H1 (cell line): ENCODE results near the gene CAPNS1. TPM values are rescaled to one million over a fixed set of nuclear protein-coding genes. Genes with fewer than 3 reads are reported as not detected.
"Not testable (repeated sequence)": the region's sequence is repeated elsewhere in the genome, so short reads cannot be mapped to it uniquely, and the experiment has no call there.

Source experiments
- CTCF ChIA-PET: fragments of 300-600 bp; sonication (Branson Sonifier 250); formaldehyde crosslinking; loops from one replicate; lab custom pipeline; 2021; ENCODE audit not compliant: partially characterized antibody; lab: Charles Lee
- POLR2A ChIA-PET: fragments of 300-600 bp; sonication (Branson Sonifier 250); formaldehyde crosslinking; loops from one replicate; lab custom pipeline; 2021; ENCODE audit warnings: inconsistent platforms; ENCODE audit not compliant: partially characterized antibody; lab: Charles Lee
- DNase-seq, 2 experiments: peaks; one replicate each; pipeline versions ENCODE4 v3.0.0 to v3.0.0-alpha.2; 2010 to 2022; ENCODE audit warnings: low spot score in 2 of 2, low read depth in 1 of 2, mixed read lengths in 1 of 2
- FAIRE-seq: peaks from 2 replicates; lab custom pipeline; 2011; peaks lifted over from hg19 to GRCh38; lab: Jason Lieb, UNC
- H2AFZ ChIP-seq: 2 replicates; pipeline ENCODE4 v1.8.1; 2012; ENCODE audit warnings: low read length, inconsistent platforms
- H2AK5ac ChIP-seq: 2 replicates; pipeline ENCODE4 v1.6.1; 2013; ENCODE audit warnings: low read depth, low read length
- H2BK120ac ChIP-seq: replicated peaks from 2 replicates; pipeline ENCODE3; 2013; ENCODE audit warnings: low read depth, low read length, inconsistent platforms
- H2BK12ac ChIP-seq: 2 replicates; pipeline ENCODE4 v1.6.1; 2013; ENCODE audit warnings: low read depth, low read length
- H2BK15ac ChIP-seq: 2 replicates; pipeline ENCODE4 v1.6.1; 2013; ENCODE audit warnings: low read length
- H2BK20ac ChIP-seq: 2 replicates; pipeline ENCODE4 v1.6.1; 2013; ENCODE audit warnings: low read length
- H2BK5ac ChIP-seq: 2 replicates; pipeline ENCODE4 v1.6.1; 2013; ENCODE audit warnings: low read depth, low read length
- H3K14ac ChIP-seq: 2 replicates; pipeline ENCODE4 v1.6.1; 2013; ENCODE audit warnings: inconsistent platforms; ENCODE audit not compliant: insufficient read length
- H3K18ac ChIP-seq: 2 replicates; pipeline ENCODE4 v1.6.1; 2013; ENCODE audit warnings: low read length; ENCODE audit errors: extremely low read depth
- H3K23ac ChIP-seq: 2 replicates; pipeline ENCODE4 v1.6.1; 2013; ENCODE audit warnings: inconsistent platforms; ENCODE audit not compliant: insufficient read length
- H3K23me2 ChIP-seq: 2 replicates; pipeline ENCODE4 v1.6.1; 2013; ENCODE audit warnings: low read depth, low read length
- H3K27ac ChIP-seq: 2 replicates; pipeline ENCODE4 v1.6.1; 2011; ENCODE audit warnings: low read depth, low read length, inconsistent platforms
- H3K27me3 ChIP-seq, 4 experiments: replicated peaks in 1 of 4; 1 replicate in 1 of 4; 2 replicates in 3 of 4; pipeline versions ENCODE4 v1.6.1 to v1.8.1; 2011 to 2013; ENCODE audit warnings: low read length in 3 of 4, mild to moderate bottlenecking in 3 of 4, inconsistent platforms in 2 of 4, mixed read lengths in 2 of 4, moderate library complexity in 1 of 4; ENCODE audit not compliant: control insufficient read depth in 3 of 4, insufficient read depth in 3 of 4; ENCODE audit errors: extremely low read depth in 1 of 4
- H3K36me3 ChIP-seq, 4 experiments: 2 replicates each; pipeline versions ENCODE4 v1.6.1 to v1.8.1; 2011 to 2013; ENCODE audit warnings: mild to moderate bottlenecking in 4 of 4, low read length in 3 of 4, moderate library complexity in 2 of 4, control low read depth in 1 of 4, inconsistent platforms in 1 of 4; ENCODE audit not compliant: insufficient read depth in 4 of 4, control insufficient read depth in 2 of 4
- H3K4ac ChIP-seq: replicated peaks from 2 replicates; pipeline ENCODE3; 2013; ENCODE audit warnings: low read length, low read depth, mixed read lengths, inconsistent platforms; ENCODE audit not compliant: insufficient read length
- H3K4me1 ChIP-seq, 4 experiments: replicated peaks in 1 of 4; 1 replicate in 1 of 4; 2 replicates in 3 of 4; pipeline versions ENCODE4 v1.6.1 to v1.8.1; 2011 to 2013; ENCODE audit warnings: low read length in 3 of 4, inconsistent platforms in 2 of 4, mixed read lengths in 1 of 4; ENCODE audit not compliant: insufficient read depth in 4 of 4, control insufficient read depth in 3 of 4
- H3K4me2 ChIP-seq, 2 experiments: 2 replicates each; pipeline versions ENCODE4 v1.6.1 to v1.8.1; 2011 to 2013; ENCODE audit warnings: low read depth in 2 of 2, low read length in 2 of 2, control low read depth in 1 of 2, inconsistent platforms in 1 of 2, mild to moderate bottlenecking in 1 of 2; ENCODE audit not compliant: insufficient read depth in 1 of 2
- H3K4me3 ChIP-seq, 4 experiments: fragments of 200-600, 300-600 bp in 1 of 4; sonication (generic), shearing (Covaris generic), sonication (Bioruptor Twin) in 1 of 4; 2 replicates each; pipeline versions ENCODE4 v1.5.1 to v1.8.1; 2011 to 2016; ENCODE audit warnings: low read length in 4 of 4, low read depth in 3 of 4, control low read depth in 2 of 4, inconsistent platforms in 2 of 4, mild to moderate bottlenecking in 2 of 4, mixed read lengths in 1 of 4, moderate library complexity in 1 of 4; ENCODE audit not compliant: insufficient read depth in 2 of 4; ENCODE audit errors: extremely low read depth in 1 of 4
- H3K56ac ChIP-seq: replicated peaks from 2 replicates; pipeline ENCODE3; 2013; ENCODE audit warnings: low read depth, mild to moderate bottlenecking, mixed read lengths, low read length, inconsistent platforms; ENCODE audit not compliant: insufficient read length
- H3K79me1 ChIP-seq: 2 replicates; pipeline ENCODE4 v1.6.1; 2013; ENCODE audit warnings: low read depth, low read length, control low read depth
- H3K79me2 ChIP-seq, 2 experiments: 2 replicates each; pipeline versions ENCODE4 v1.6.1 to v1.8.1; 2012 to 2013; ENCODE audit warnings: low read length in 2 of 2, mild to moderate bottlenecking in 2 of 2, inconsistent platforms in 1 of 2; ENCODE audit not compliant: insufficient read depth in 2 of 2, control insufficient read depth in 1 of 2
- H3K9ac ChIP-seq, 4 experiments: replicated peaks in 1 of 4; 1 replicate in 1 of 4; 2 replicates in 3 of 4; pipeline versions ENCODE4 v1.6.1 to v1.8.1; 2011 to 2013; ENCODE audit warnings: low read depth in 3 of 4, low read length in 3 of 4, control low read depth in 2 of 4, mild to moderate bottlenecking in 2 of 4, moderate library complexity in 2 of 4, inconsistent platforms in 1 of 4; ENCODE audit errors: extremely low read depth in 1 of 4
- H3K9me3 ChIP-seq, 2 experiments: 2 replicates each; pipeline versions ENCODE4 v1.6.1 to v1.8.1; 2012 to 2013; ENCODE audit warnings: mild to moderate bottlenecking in 2 of 2, moderate library complexity in 2 of 2, control low read depth in 1 of 2, inconsistent platforms in 1 of 2, low read depth in 1 of 2, low read length in 1 of 2, mixed read lengths in 1 of 2; ENCODE audit not compliant: insufficient read depth in 2 of 2
- H4K20me1 ChIP-seq, 2 experiments: replicated peaks in 1 of 2; 2 replicates each; pipeline versions ENCODE3 to v1.8.1; 2011 to 2013; ENCODE audit warnings: inconsistent platforms in 2 of 2, low read length in 2 of 2, mild to moderate bottlenecking in 1 of 2; ENCODE audit not compliant: insufficient read depth in 2 of 2, control insufficient read depth in 1 of 2
- H4K5ac ChIP-seq: 2 replicates; pipeline ENCODE4 v1.6.1; 2013; ENCODE audit warnings: low read length, low read depth, mixed read lengths, inconsistent platforms; ENCODE audit not compliant: insufficient read length
- H4K8ac ChIP-seq: 2 replicates; pipeline ENCODE4 v1.8.0; 2013; ENCODE audit warnings: mild to moderate bottlenecking, moderate library complexity, low read length, inconsistent platforms; ENCODE audit not compliant: insufficient read depth; ENCODE audit errors: extremely low read depth
- H4K91ac ChIP-seq: replicated peaks from 2 replicates; pipeline ENCODE3; 2013; ENCODE audit warnings: low read length, mixed read lengths, inconsistent platforms; ENCODE audit not compliant: insufficient read length
- WGBS, 2 experiments: shearing (Covaris generic) in 1 of 2; methylation state at CpG; one replicate each; pipeline versions ENCODE4 v1.1.6 to v1.1.7; 2013 to 2015; ENCODE audit warnings: low lambda C conversion rate in 2 of 2, mixed read lengths in 2 of 2, inconsistent platforms in 1 of 2, low coverage in 1 of 2, missing lambda C conversion rate in 1 of 2; ENCODE audit not compliant: insufficient replicate concordance in 2 of 2, insufficient coverage in 1 of 2, insufficient read length in 1 of 2; ENCODE audit errors: extremely low coverage in 1 of 2, missing lambda C conversion rate in 1 of 2; 5-methylcytosine and 5-hydroxymethylcytosine counted together
- polyA plus RNA-seq, 7 experiments: library from polyadenylated mRNA; depleted of rRNA in 3 of 7; stranded (reverse) in 5 of 7; unstranded in 2 of 7; fragments of >200 nt in 5 of 7; fragments of 200-250 nt in 2 of 7; gene quantifications; 1 replicate in 5 of 7; 2 replicates in 1 of 7; 4 replicates in 1 of 7; pipeline versions ENCODE4 v1.2.1 to v1.2.3, GENCODE V29; 2011 to 2013; ENCODE audit warnings: missing spikeins in 2 of 7, mixed read lengths in 2 of 7
- total RNA-seq: library from RNA; stranded (reverse); fragmentation: NEBNext Ultra II Directional; extraction: Animal tissue kit (Norgen Biotek cat#: 25700); gene quantifications from 2 replicates; pipeline ENCODE4 v1.2.1, GENCODE V29; 2021

The CAPNS1 gene
- total and polyA plus RNA-seq, 2 of the 8 experiments (the other 6 are each of a cell fraction or from before 2014, with no cell fraction given) = 382 to 438 TPM

GRCh38 chr19:36131221-36131620, 8.6 kb upstream of the CAPNS1 start:
- not testable (repeated sequence) for H3K36me3 ChIP-seq, H3K9ac ChIP-seq, FAIRE-seq, H2AFZ ChIP-seq, H3K56ac ChIP-seq, H2BK15ac ChIP-seq, H3K18ac ChIP-seq, H3K4me1 ChIP-seq, H2BK5ac ChIP-seq, H3K23ac ChIP-seq, H3K4me2 ChIP-seq, H2BK12ac ChIP-seq, H3K9me3 ChIP-seq, H3K23me2 ChIP-seq, H3K79me1 ChIP-seq, H3K27me3 ChIP-seq, H4K5ac ChIP-seq, H4K91ac ChIP-seq, H3K4me3 ChIP-seq, H3K4ac ChIP-seq, H3K27ac ChIP-seq, H4K8ac ChIP-seq, H3K14ac ChIP-seq, H2BK120ac ChIP-seq, DNase-seq, H2AK5ac ChIP-seq, H3K79me2 ChIP-seq, H2BK20ac ChIP-seq, H4K20me1 ChIP-seq
- CTCF ChIA-PET = interaction anchor here (1.0 to 9.1 kb wide), 3 partner anchors 20 to 39 kb away, joined by 3 to 157 read pairs (median 4); partner anchors contain the start of gene OVOL3
- 90% methylated on average over 6 of the region's 6 CpGs; no CpG with 5 or more reads in 1 of the 2 experiments for WGBS, 2 experiments
- POLR2A ChIA-PET = interaction anchor here (4.7 kb wide), 1 partner anchor 36 kb away, joined by 45 read pairs; no protein-coding TSS in a partner anchor

DNA sequence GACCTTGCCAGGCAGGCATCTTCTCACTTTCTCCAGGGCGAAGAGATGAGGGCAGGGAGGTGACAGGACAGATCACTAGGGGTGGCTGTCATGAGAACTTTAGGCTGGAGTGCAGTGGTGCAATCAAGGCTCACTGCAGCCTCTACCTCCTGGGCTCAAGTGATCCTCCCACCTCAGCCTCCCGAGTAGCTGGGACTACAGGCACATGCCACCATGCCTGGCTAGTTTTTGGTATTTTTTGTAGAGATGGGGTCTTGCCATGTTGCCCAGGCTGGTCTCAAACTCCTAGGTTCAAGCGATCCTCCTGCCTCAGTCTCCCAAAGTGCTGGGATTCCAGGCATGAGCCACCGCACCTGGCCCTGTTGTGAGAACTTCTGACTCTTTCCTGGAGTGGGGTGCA, 5.0 kb upstream of the CAPNS1 start:
- H3K27me3 ChIP-seq, CTCF ChIA-PET, H3K23ac ChIP-seq, H3K9me3 ChIP-seq, H4K8ac ChIP-seq, H3K4me2 ChIP-seq, H3K36me3 ChIP-seq, H4K91ac ChIP-seq, H2BK120ac ChIP-seq, H2BK20ac ChIP-seq, H3K4ac ChIP-seq, H3K14ac ChIP-seq, H2BK5ac ChIP-seq, H2AFZ ChIP-seq, H4K5ac ChIP-seq, H3K9ac ChIP-seq, DNase-seq, H3K4me3 ChIP-seq, H2BK15ac ChIP-seq, H3K79me1 ChIP-seq, H3K79me2 ChIP-seq, H2BK12ac ChIP-seq, H2AK5ac ChIP-seq, H3K56ac ChIP-seq, H4K20me1 ChIP-seq, FAIRE-seq, H3K4me1 ChIP-seq, H3K18ac ChIP-seq, H3K23me2 ChIP-seq, H3K27ac ChIP-seq: not testable (repeated sequence)
- 95% methylated on average over 4 of the region's 4 CpGs; no CpG with 5 or more reads in 1 of the 2 experiments for WGBS, 2 experiments
- POLR2A ChIA-PET = interaction anchor here (0.9 kb wide), 1 partner anchor 52 kb away, joined by 4 read pairs; no protein-coding TSS in a partner anchor
